ENCODE data around the gene TTC8.
"Not testable (repeated sequence)": the region's sequence is repeated elsewhere in the genome, so short reads cannot be mapped to it uniquely, and the experiment has no call there.

The TTC8 gene

DNA sequence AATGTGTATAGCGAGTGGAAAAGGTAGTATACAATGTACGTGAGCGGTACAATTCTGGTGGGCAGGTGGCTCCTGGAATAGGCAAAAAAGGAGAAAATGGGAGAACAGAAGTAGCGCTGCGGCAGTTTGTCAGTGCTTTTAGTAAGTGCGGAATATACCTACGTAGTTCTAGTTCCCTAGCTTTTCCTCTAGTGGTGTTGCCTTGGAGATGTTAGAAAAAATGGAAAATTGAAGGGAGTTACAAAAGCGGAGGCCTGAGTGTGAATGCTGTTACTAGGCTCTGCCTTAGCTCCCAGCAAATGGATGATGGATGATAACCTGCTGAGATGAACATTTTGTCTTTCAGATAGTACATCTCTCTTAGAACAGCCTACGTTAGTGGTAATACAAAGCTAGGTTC is 1.1 kb downstream of the TTC8 start:
- DNase-seq, result no peak

DNA sequence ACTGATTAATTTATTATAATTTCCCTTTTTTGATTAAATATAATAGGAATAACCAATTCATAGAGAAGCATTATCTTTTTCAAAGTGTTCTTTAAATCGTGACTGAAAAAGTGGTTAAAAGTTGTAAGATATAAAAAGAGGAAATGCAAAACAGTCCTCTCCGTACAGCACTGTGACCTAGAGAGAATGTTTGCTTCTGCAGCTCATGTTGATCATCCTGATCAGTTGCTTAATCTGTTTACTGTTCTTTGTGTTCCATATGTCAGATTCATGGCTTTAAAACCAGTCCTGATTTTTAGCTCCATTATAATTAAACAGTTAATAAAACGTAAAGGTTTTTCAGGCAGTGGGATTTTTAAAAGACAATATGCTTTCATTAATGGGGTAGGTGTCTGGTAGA is 4.7 kb downstream of the TTC8 start:
- no peak for DNase-seq

GRCh38 chr14:88829685-88830302 is 5.3 kb downstream of the TTC8 start:
- no peak for DNase-seq

DNA sequence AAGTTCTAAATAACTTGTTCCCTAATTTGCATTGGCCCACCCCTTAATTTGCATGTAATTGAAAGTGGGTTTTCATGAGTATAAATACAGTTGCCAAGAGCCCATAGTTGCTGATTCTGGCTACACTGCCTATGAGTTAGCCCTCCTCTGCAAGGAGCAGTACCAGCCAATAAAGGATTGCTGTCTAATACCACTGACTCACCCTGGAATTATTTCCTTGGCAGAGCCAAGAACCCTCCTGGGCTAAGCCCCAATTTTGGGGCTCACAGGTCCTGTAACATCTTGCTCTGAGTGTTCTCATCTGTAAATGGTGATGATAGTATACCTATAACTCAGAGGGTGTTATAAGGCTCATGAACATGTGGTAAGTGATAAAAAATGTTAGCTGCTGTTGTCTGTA is 6.8 kb downstream of the TTC8 start:
- no peak for DNase-seq

DNA sequence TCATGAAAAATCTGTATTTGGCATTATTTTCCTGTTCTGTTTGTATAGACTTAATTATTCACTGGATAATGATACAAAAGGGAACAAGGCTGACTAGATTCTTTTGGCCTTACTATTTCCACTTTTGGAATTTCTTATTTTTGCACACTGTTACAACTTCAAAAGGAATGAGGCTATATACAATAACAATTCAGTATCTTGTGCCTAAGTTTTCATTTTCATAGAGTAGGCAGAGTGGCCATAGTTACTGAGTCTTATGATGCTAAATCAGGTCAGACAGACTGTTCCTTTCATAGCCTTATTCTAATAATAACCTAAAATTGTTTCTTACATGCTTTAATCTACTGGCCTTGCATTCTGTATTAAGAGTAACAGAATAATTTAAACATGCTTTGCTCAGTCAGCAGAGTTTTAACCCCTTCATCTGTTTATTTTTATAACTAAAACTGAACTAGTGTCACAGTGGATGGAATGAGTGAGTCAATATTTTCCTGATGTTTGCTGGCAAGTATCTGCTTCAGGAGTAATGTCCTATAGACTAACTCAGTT is 10.5 kb downstream of the TTC8 start:
- DNase-seq, result no peak

DNA sequence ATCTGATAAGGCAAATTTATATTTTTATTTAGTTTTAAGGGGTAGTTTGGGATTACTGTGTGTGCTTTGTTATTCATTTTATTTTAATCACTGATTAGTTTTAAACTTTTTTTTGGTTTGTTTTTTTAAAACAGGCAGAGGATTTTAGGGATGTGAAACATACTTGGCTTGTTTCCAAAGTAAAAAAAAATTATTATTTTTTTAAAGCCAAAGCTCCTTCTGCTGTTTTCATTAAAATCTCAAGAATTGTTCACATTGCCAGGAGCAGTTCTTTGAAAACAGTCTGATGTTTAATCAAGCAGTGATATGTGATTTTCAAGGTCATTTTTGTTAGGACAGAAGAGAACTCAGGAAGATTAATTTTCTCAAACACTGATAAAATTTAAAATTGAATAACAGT is 11.2 kb downstream of the TTC8 start:
- no peak for DNase-seq

DNA sequence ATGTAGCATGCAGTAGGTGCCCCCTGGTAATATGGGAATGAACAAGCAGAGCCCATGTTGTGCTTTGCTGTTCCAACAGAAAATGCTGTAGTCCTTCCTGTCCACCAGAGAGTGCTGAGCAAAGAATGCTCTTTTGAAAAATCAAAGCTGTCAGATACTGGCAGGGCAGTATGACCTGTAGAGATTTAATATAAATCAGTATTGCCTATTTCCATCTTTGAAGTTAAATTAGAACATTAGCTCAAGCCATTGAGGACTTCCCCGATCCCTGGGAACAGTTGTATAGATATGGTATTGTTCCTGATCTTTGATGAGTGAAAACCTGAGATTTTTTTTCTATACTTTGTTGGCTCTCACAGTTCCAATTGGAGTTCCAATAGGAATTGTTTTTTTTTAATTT is 13.0 kb downstream of the TTC8 start:
- no peak for DNase-seq

DNA sequence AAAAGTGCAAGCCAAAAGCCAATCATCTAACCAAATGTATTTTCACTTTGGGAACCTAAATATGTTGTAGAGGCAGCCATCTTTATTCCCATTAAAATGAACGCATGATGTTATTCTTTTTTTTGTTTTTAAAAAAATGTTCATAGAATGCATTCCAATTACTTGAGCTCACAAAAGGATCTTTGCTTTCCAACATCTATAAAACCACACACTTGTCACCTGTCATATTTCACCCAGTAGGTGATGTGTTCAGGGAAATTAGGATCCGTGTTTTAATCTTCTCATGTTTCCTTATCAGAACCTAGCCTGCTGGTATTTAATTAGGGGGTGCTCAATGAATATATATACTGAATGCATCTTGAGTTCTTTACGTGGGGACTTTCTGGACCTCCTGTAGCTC is 13.6 kb downstream of the TTC8 start:
- DNase-seq, result peak in 1 of 2 experiments; percentile 30

GRCh38 chr14:88840926-88841325 is 16.5 kb downstream of the TTC8 start:
- no peak for DNase-seq

GRCh38 chr14:88841741-88842140 is 17.3 kb downstream of the TTC8 start:
- no peak for DNase-seq

- no peak for DNase-seq
These were observed 18.0 kb downstream of the TTC8 start for GRCh38 chr14:88842414-88842813.

GRCh38 chr14:88844980-88845491 is 20.6 kb downstream of the TTC8 start:
- no peak for DNase-seq

- no peak for DNase-seq
These were observed 24.1 kb downstream of the TTC8 start for GRCh38 chr14:88848571-88848970.

DNA sequence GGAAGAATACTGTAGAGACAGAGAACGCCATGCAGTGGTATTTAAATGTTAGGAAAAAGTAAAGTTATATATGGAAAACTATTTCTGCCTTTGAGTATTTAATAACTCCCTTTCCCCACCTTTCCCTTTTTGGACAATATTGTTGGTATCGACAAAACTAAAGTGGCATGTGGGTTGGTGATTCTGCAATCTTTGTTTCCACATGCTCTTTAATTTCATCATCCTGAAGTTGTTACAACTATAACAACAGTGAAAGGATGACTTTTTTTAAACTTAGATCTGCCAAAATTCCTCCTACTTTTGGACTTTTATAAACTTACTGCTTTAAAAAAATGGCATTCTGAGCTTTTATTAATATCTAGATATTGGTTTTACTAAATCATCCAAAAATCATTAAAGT is 25.3 kb downstream of the TTC8 start:
- no peak for DNase-seq

- DNase-seq, result no peak
These were observed 27.1 kb downstream of the TTC8 start for GRCh38 chr14:88851587-88851986.

DNA sequence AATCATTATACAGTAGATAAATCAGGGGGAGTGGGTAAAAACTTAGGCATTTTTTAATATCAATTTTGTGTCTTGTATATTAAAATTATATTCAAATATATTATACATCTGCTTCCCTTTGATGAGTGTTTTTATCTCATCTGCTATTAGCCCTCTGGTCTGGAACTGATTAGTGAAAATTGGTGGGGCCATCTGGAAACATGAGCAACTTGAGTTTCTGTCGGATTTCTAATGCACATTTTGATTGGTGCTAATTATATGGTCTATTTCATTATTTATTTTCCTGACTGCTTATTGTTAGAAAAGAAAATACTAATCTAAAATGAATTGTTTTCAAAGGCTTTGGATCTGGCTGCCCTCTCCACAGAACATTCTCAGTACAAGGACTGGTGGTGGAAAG is 28.2 kb downstream of the TTC8 start:
- DNase-seq, result no peak

- DNase-seq, result no peak
These were observed 28.7 kb downstream of the TTC8 start for GRCh38 chr14:88853129-88853528.

DNA sequence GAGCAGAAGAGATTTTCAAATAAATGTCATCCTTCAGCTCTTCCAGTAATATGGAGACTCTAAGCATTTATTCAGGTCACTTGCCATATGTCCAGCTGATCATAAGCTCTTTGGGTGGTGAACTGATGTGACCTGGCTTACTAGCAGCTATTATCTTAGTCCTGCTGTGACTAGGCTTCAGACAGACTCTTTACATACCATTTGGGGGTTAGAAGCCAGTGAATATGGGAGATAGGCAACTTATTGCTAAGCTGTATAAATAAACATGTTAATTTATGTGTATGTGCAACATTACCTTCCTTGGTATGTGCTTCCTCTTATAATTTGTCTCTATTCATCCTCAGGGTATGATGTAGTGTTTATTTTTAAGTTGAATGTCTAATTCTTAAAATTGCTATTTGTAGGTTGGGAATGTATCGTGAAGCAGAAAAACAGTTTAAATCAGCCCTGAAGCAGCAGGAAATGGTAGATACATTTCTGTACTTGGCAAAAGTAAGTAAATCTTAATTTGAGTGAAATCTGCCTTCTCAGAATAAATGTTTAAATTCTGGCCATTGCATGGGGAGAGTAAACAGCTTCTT is 32.4 kb downstream of the TTC8 start:
- no peak for DNase-seq

DNA sequence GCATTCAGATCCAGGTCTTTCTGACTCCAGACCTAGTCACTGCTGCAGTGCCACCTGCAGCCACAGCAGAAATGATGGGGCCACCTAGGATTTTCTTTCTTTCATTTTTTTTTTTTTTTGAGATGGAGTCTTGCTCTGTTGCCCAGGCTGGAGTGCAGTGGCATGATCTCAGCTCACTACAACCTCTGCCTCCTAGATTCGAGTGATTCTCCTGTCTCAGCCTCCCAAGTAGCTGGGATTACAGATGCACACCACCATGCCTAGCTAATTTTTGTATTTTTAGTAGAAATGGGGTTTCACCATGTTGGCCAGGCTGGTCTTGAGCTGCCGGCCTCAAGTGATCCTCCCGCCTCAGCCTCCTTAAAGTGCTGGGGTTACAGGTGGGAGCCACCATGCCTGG is 33.4 kb downstream of the TTC8 start:
- not testable (repeated sequence) for DNase-seq

- DNase-seq, result not testable (repeated sequence)
These were observed 34.7 kb downstream of the TTC8 start for GRCh38 chr14:88859118-88859517.

DNA sequence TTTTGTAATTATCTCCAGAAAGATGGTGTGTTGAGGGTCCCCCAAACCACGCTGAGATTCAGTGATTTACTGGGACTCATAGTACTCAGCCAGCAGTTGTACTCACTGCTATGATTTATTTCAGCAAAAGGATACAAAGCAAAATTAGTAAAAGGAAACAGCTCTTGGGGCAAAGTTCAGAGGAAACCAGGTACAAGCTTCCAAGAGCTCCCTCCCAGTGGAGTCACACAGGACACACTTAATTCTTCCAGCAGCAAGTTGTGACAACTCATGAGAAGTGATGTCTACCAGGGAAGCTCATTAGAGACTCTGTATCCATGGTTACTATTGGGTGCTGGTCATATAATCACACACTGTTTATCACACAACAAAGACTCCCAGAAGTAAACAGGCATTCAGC is 38.7 kb downstream of the TTC8 start:
- DNase-seq, result no peak

DNA sequence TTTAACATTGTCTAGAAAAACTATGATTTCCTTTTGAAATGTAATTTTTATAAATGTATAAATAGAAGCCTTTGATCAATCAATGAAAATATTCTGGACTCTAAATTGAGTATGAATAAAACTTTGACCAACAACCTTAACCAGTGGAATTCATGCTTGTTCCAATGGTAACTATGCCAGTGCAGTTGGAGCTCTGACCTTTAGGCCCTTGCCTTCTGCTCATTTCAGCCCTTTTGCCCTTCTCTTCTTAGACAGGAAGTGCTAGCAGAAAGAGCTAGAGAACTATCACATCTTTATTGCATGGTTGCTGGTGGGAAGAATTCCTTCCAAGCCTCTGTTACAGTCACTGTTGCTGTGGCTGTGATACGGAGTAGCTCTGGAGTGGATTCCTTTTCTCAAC is 39.7 kb downstream of the TTC8 start:
- DNase-seq, result no peak

DNA sequence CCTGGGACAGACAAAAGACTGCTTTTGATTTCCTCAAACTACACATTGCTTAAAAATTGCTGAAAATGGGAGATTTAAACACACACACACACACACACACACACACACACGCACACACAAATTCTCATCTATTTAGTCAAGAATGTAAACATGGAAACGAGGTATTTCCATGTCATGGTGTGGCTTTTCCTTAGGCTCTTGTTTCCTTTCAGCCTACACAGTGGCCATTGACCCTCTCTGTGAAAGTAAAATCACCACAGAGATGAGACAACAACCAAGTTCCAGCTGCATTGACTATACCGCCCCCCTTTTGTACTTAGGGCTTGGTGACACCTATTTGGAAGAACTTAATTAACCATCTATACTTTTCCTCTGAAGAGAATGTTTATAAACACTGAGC is 41.9 kb downstream of the TTC8 start:
- peak in 1 of 2 experiments; percentile 14 for DNase-seq

DNA sequence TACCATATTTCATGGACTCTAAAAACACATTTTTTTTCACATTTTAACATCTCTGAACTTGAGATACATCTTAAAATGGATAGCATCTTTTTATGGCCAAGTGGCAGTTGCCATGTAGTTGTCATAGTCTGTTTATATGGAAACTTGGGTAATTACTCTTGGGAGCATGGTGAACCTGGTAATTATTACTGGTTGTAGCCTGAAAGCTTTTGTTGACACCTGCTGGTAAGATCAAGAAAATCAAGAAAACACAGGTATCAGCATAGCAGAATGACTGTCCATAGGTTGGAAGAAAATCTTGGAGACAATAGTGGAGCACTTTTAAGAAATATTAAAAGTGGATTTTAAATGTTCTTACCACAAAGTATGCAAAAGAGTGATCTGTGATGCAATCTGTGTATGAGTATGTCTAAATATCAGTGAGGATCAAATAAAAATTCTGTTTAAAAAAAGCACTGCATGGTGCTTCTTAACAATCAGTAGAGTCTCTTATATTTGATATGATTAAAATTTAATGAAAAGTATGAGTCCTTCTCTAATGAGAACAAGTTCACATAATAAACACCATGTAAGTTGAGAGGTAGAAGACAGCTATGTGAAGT is 44.2 kb downstream of the TTC8 start:
- peak; percentile 12 to 65 for DNase-seq

Measured in NCI-H2081 (cell line).